ENCODE data around the gene TYK2. TPM values are rescaled to one million over a fixed set of nuclear protein-coding genes. Genes with fewer than 3 reads are reported as not detected.

Gene TYK2
- total and polyA plus RNA-seq, 9 of the 15 experiments (the other 6 are each of a cell fraction or from before 2014, with no cell fraction given) = 15.0 to 182 (median 85.9) TPM

- TF ChIP-seq ZNF134 (CRISPR knock-in tag; conservative IDR thresholded peaks at IDR 0.05) = no peak
- TF ChIP-seq USF1 (CRISPR knock-in tag; IDR thresholded peaks at IDR 0.05) = no peak; the same call in 1 of the 2 replicates
- TF ChIP-seq NCOA1 (IDR thresholded peaks at IDR 0.05; ENCODE audit: low read depth) = peak; percentile 100
- TF ChIP-seq MED1 (CRISPR knock-in tag; IDR thresholded peaks at IDR 0.05; ENCODE audit: borderline replicate concordance) = no peak
- TF ChIP-seq BACH1 (tag; IDR thresholded peaks at IDR 0.05) = peak; percentile 1; the same call in 1 of the 2 replicates
- peak; percentile 54 to 80; a peak in 1 of 4 replicates for TF ChIP-seq SIN3A (IDR thresholded peaks at IDR 0.05; ENCODE audit: borderline replicate concordance in 2 of 2, control insufficient read depth in 1 of 2, low read depth in 2 of 2, low read length in 2 of 2)
- TF ChIP-seq ID3 (CRISPR knock-in tag; IDR thresholded peaks at IDR 0.05) = no peak
- peak; percentile 88 for TF ChIP-seq ID3 (tag; IDR thresholded peaks at IDR 0.05)
- TF ChIP-seq COPS2 (conservative IDR thresholded peaks at IDR 0.05) = no peak
- TF ChIP-seq ZNF12 (CRISPR knock-in tag; IDR thresholded peaks at IDR 0.05) = peak; percentile 75; the same call in 1 of the 2 replicates
- TF ChIP-seq SMARCA5 (IDR thresholded peaks at IDR 0.05) = peak; percentile 84
- TF ChIP-seq PTTG1 (tag; IDR thresholded peaks at IDR 0.05; ENCODE audit: low read depth) = no peak
- no peak for TF ChIP-seq FOS (IDR thresholded peaks at IDR 0.05; ENCODE audit: extremely low read depth, insufficient read length)
- no peak for TF ChIP-seq PPARD (CRISPR knock-in tag; IDR thresholded peaks at IDR 0.05)
- TF ChIP-seq ZNF239 (CRISPR knock-in tag; IDR thresholded peaks at IDR 0.05) = peak; percentile 23; the same call in 1 of the 2 replicates
- peak; percentile 98 for TF ChIP-seq HMGN3 (IDR thresholded peaks at IDR 0.05; ENCODE audit: borderline replicate concordance, extremely low read depth, insufficient read length, low read depth, low read length)
- no peak for TF ChIP-seq TRIM25 (IDR thresholded peaks at IDR 0.05; ENCODE audit: borderline replicate concordance)
- TF ChIP-seq ZNF395 (CRISPR knock-in tag; IDR thresholded peaks at IDR 0.05) = peak; percentile 96
- TF ChIP-seq HES1 (IDR thresholded peaks at IDR 0.05; ENCODE audit: low read depth) = peak; percentile 30; the same call in 1 of the 2 replicates
- no peak for TF ChIP-seq NFIX (CRISPR knock-in tag; IDR thresholded peaks at IDR 0.05; ENCODE audit: low read depth)
Measured at GRCh38 chr19:10416380-10417257, 36.2 kb upstream of the TYK2 start (continued).

All from K562 (cell line).